ENCODE measurements around the gene CIROP. TPM values are rescaled to one million over a fixed set of nuclear protein-coding genes. Genes with fewer than 3 reads are reported as not detected.

The CIROP gene
- total RNA-seq, 1 experiment from 2014 or later = not detected

- ChIA-PET POLR2A (no interaction called here), CTCF (interaction anchor here (0.7 to 3.8 kb wide), 7 partner anchors 12 to 85 kb away, joined by 3 to 15 read pairs (median 4); no protein-coding TSS in a partner anchor)
- no peak for DNase-seq (ENCODE audit: unreplicated experiment)
- Mint-ChIP-seq H3K4me1 (ENCODE audit: insufficient read depth, unreplicated experiment) (peaks cover 11% of the 10 kb centered on the region), H3K4me3 (ENCODE audit: unreplicated experiment) (no peak overlapping the region), H3K9me3 (ENCODE audit: unreplicated experiment) (no peaks in the 10 kb centered on the region), H3K36me3 (ENCODE audit: insufficient read depth, unreplicated experiment) (peaks cover 36% of the 10 kb centered on the region), H3K27ac (ENCODE audit: low read depth, unreplicated experiment) (no peak overlapping the region), H3K27me3 (ENCODE audit: insufficient read depth, unreplicated experiment) (no peaks in the 10 kb centered on the region)
- intact Hi-C loops (cut with micrococcal nuclease) = no loop called here
- no TSS peak for BruUV-seq (replicated peaks)
- TF ChIP-seq CTCF (IDR thresholded peaks at IDR 0.05; ENCODE audit: unreplicated experiment) = no peak
Measured at GRCh38 chr14:23101986-23102625, 2.7 kb downstream of the CIROP start.

- no TSS peak for BruUV-seq (replicated peaks)
- no peak overlapping the region for H3K27ac Mint-ChIP-seq (ENCODE audit: low read depth, unreplicated experiment)
- no peak for DNase-seq (ENCODE audit: unreplicated experiment)
- intact Hi-C loops (cut with micrococcal nuclease) = no loop called here
- no peaks in the 10 kb centered on the region for H3K9me3 Mint-ChIP-seq (ENCODE audit: unreplicated experiment)
- H3K36me3 Mint-ChIP-seq (ENCODE audit: insufficient read depth, unreplicated experiment) = peaks cover 41% of the 10 kb centered on the region
- no peak overlapping the region for H3K4me3 Mint-ChIP-seq (ENCODE audit: unreplicated experiment)
- peaks cover 17% of the 10 kb centered on the region for H3K4me1 Mint-ChIP-seq (ENCODE audit: insufficient read depth, unreplicated experiment)
- no peaks in the 10 kb centered on the region for H3K27me3 Mint-ChIP-seq (ENCODE audit: insufficient read depth, unreplicated experiment)
- POLR2A ChIA-PET = interaction anchor here (0.6 to 0.7 kb wide), 4 partner anchors 30 to 1132 kb away, joined by 3 to 4 read pairs (median 4); partner anchors contain the start of gene GMPR2
- CTCF ChIA-PET = interaction anchor here (0.5 to 3.8 kb wide), 6 partner anchors 13 to 106 kb away, joined by 3 to 15 read pairs (median 6); no protein-coding TSS in a partner anchor
- no peak for TF ChIP-seq CTCF (IDR thresholded peaks at IDR 0.05; ENCODE audit: unreplicated experiment)
Measured at GRCh38 chr14:23101213-23101970, 3.4 kb downstream of the CIROP start.

- no TSS peak for BruUV-seq (replicated peaks)
- H3K4me1 Mint-ChIP-seq (ENCODE audit: insufficient read depth, unreplicated experiment) = peaks cover 19% of the 10 kb centered on the region
- ChIA-PET POLR2A (interaction anchor here (0.7 to 1.5 kb wide), 3 partner anchors 22 to 271 kb away, joined by 3 to 5 read pairs (median 3); no protein-coding TSS in a partner anchor), CTCF (interaction anchor here (0.6 to 3.8 kb wide), 5 partner anchors 11 to 780 kb away, joined by 3 to 15 read pairs (median 4); no protein-coding TSS in a partner anchor)
- H3K9me3 Mint-ChIP-seq (ENCODE audit: unreplicated experiment) = no peaks in the 10 kb centered on the region
- intact Hi-C loops (cut with micrococcal nuclease) = no loop called here
- no peak for TF ChIP-seq CTCF (IDR thresholded peaks at IDR 0.05; ENCODE audit: unreplicated experiment)
- no peaks in the 10 kb centered on the region for H3K27me3 Mint-ChIP-seq (ENCODE audit: insufficient read depth, unreplicated experiment)
- H3K27ac Mint-ChIP-seq (ENCODE audit: low read depth, unreplicated experiment) = no peak overlapping the region
- DNase-seq (ENCODE audit: unreplicated experiment) = no peak
- H3K36me3 Mint-ChIP-seq (ENCODE audit: insufficient read depth, unreplicated experiment) = peaks cover 34% of the 10 kb centered on the region
- no peak overlapping the region for H3K4me3 Mint-ChIP-seq (ENCODE audit: unreplicated experiment)
Measured at GRCh38 chr14:23099212-23099861, 5.5 kb downstream of the CIROP start.

GRCh38 chr14:23097786-23098185 lies 7.0 kb downstream of the CIROP start:
- no peak for DNase-seq (ENCODE audit: unreplicated experiment)
- Mint-ChIP-seq H3K4me1 (ENCODE audit: insufficient read depth, unreplicated experiment) (peaks cover 21% of the 10 kb centered on the region), H3K36me3 (ENCODE audit: insufficient read depth, unreplicated experiment) (peaks cover 35% of the 10 kb centered on the region), H3K27ac (ENCODE audit: low read depth, unreplicated experiment) (no peak overlapping the region), H3K27me3 (ENCODE audit: insufficient read depth, unreplicated experiment) (no peaks in the 10 kb centered on the region), H3K4me3 (ENCODE audit: unreplicated experiment) (no peak overlapping the region), H3K9me3 (ENCODE audit: unreplicated experiment) (no peaks in the 10 kb centered on the region)
- intact Hi-C loops (cut with micrococcal nuclease) = no loop called here
- TF ChIP-seq CTCF (IDR thresholded peaks at IDR 0.05; ENCODE audit: unreplicated experiment) = no peak
- no TSS peak for BruUV-seq (replicated peaks)
- POLR2A ChIA-PET = interaction anchor here (0.8 to 1.2 kb wide), 2 partner anchors 29 to 112 kb away, joined by 3 to 4 read pairs; no protein-coding TSS in a partner anchor
- CTCF ChIA-PET = interaction anchor here (0.6 to 1.5 kb wide), 6 partner anchors 20 to 196 kb away, joined by 3 to 8 read pairs (median 4); no protein-coding TSS in a partner anchor
